Fibroblast of pulmonary artery (primary cell): ENCODE measurements around the gene MEFV.

Experiments
- DNase-seq: peaks from one replicate; pipeline ENCODE4 v3.0.0-alpha.2; 2010; ENCODE audit warnings: low read depth
- H3K4me3 ChIP-seq: replicated peaks from 2 replicates; pipeline ENCODE4 v1.5.1; 2011; ENCODE audit warnings: low read depth, mild to moderate bottlenecking, control low read depth, low read length, moderate library complexity
- TF ChIP-seq, protein P1 (sequence below): IDR thresholded peaks from 2 replicates; pipeline ENCODE4 v1.5.1; 2011; ENCODE audit warnings: mild to moderate bottlenecking, control low read depth, low read length, inconsistent platforms; ENCODE audit errors: missing control alignments

Gene MEFV

DNA sequence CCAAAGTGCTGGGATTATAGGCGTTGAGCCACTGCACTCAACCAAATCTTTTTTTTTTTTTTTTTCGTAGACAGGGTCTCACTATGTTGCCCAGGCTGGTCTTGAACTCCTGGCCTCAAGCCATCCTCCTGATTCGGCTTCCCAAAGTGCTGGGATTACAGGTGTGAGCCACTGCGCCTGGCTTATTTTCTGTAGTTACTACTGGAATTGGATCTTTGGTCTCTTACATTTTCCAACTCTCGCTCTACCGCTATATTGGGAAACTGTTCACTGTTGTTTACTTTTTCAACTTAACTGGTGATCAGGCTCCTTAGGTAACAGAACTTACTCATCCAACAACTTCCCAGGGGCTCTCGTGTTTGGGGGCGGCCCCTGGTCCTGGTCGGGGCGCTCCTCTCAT lies 35.6 kb downstream of the MEFV start:
- no peak overlapping the region for H3K4me3 ChIP-seq
- TF ChIP-seq, protein P1, sequence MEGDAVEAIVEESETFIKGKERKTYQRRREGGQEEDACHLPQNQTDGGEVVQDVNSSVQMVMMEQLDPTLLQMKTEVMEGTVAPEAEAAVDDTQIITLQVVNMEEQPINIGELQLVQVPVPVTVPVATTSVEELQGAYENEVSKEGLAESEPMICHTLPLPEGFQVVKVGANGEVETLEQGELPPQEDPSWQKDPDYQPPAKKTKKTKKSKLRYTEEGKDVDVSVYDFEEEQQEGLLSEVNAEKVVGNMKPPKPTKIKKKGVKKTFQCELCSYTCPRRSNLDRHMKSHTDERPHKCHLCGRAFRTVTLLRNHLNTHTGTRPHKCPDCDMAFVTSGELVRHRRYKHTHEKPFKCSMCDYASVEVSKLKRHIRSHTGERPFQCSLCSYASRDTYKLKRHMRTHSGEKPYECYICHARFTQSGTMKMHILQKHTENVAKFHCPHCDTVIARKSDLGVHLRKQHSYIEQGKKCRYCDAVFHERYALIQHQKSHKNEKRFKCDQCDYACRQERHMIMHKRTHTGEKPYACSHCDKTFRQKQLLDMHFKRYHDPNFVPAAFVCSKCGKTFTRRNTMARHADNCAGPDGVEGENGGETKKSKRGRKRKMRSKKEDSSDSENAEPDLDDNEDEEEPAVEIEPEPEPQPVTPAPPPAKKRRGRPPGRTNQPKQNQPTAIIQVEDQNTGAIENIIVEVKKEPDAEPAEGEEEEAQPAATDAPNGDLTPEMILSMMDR = no peak
- DNase-seq = no peak

DNA sequence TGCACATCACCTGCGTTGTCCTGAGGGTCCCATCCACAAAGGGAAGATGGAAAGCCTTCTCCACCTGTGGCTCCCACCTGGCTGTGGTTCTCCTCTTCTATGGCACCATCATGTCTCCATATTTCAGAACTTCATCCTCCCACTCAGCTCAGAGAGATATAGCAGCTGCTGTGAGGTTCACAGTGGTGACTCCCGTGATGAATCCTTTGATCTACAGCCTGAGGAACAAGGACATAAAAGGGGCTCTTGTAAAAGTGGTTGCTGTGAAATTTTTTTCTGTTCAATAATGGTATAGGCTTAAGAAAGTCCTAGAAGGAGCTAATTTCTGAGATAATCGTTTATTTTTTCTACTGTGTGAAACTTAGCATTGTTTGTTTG lies 40.2 kb downstream of the MEFV start:
- no peak for DNase-seq
- TF ChIP-seq, protein P1 = no peak

DNA sequence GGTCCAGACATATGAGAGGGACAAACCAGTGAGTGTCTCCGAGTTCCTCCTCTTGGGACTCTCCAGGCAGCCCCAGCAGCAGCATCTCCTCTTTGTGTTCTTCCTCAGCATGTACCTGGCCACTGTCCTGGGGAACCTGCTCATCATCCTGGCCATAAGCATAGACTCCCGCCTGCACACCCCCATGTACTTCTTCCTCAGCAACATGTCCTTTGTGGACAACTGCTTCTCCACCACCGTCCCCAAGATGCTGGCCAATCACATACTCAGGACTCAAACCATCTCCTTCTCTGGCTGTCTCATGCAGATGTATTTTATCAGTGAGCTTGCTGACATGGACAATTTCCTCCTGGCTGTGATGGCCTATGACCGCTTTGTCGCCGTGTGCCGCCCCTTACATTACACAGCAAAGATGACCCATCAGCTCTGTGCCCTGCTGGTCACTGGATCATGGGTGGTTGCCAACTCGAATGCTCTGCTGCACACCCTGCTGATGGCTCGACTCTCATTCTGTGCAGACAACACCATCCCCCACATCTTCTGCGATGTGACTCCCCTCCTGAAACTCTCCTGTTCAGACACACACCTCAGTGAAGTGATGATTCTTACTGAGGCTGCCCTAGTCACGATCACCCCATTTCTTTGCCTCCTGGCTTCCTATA lies 40.7 kb downstream of the MEFV start:
- DNase-seq = no peak
- H3K4me3 ChIP-seq = no peak overlapping the region
- TF ChIP-seq, protein P1 = no peak

More for the DNA sequence above, 40.2 kb downstream of the MEFV start:
- H3K4me3 ChIP-seq = no peak overlapping the region

DNA sequence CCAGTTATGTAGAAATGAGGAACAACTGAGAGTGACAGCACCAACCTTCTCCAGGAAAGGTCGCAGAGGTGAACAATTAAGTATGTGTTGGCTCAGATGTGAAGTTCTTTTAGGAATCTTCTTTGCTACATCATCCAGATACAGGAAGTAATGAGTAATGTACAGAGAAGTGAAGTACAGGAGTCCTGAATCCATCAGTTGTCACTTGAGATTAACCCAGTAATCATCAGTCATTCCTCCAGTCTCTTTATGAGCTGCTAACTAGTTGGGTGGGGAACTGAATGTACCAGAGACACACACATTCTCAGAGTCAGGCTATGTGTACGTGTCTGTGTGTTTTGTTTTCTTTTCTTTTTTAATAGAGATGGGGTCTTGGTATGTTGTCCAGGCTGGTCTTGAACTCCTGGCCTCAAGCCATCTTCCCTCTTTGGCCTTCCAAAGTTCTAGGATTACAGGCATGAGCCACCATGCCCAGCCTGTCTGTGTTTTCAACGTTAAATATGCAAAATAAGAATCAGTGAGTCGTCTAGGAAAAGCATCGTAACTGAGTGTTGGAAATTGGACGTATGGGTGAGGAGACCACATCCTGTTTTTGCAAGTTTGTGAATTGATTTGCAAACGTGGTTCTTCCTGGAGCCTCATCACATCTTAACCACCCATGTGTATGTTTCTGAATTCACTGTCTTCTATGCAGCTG lies 41.4 kb downstream of the MEFV start:
- TF ChIP-seq, protein P1 = no peak
- no peak overlapping the region for H3K4me3 ChIP-seq
- DNase-seq = no peak

DNA sequence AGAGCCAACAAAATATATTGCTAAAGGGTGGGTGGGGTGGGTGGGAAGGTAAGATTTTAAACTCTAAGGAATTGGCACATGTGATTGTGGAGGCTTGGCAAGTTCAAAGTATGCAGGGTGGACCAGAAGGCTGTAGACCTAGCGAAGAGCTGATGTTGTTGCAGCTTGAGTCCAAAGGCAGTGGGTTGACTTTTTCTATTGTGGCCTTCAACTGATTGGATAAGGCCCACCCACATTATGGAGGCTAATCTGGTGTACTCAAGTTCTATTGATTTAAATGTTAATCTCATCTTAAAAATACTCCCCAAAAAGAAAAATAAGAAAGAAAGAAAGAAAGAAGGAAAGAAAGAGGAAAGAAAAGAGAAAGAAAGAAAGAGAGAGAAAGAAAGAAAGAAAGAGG lies 43.9 kb downstream of the MEFV start:
- DNase-seq = no peak

DNA sequence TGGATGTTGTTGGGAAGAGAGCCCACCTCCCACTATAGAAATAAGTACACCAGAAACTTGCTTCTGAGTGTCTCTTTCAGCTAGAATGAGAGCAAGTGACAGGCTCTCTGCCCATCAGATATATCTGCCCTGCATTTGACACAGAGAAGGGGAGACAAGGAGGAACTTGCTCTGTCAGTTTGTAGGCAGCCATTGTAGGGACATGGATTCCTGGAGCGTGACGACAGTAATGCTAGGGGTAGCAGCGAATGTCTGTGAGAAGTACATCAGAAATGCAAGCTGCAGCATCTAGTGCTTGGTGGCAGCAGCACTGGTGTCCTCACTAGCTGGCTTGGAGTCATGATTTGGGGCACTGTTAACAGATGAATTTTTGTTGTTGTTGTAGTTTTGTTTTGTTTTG lies 44.4 kb downstream of the MEFV start:
- DNase-seq = no peak
- H3K4me3 ChIP-seq = no peak overlapping the region
- TF ChIP-seq, protein P1 = no peak

More for the DNA sequence above, 43.9 kb downstream of the MEFV start:
- H3K4me3 ChIP-seq = no peak overlapping the region
- TF ChIP-seq, protein P1 = no peak
